Upper lobe of left lung (tissue), 4 donors: ENCODE measurements around the gene INO80E.

Source experiments
- CTCF ChIP-seq, 6 experiments: fragments of 450-650 bp in 4 of 6; fragments of 200-600 bp in 2 of 6; sonication (generic) in 2 of 6; IDR thresholded peaks; one replicate each; pipeline ENCODE4 v1.5.1; 2016 to 2019; ENCODE audit warnings: antibody characterized with exemption in 6 of 6
- EP300 ChIP-seq, 4 donors: sonication (generic); formaldehyde crosslinking; IDR thresholded peaks; one replicate each; pipeline ENCODE4 v1.5.1; 2017; ENCODE audit warnings: antibody characterized with exemption in 4 of 4, control low read depth in 2 of 4
- POLR2A ChIP-seq, 4 donors: fragments of 450-650 bp; IDR thresholded peaks; one replicate each; pipeline ENCODE4 v1.5.1; 2016 to 2017; ENCODE audit warnings: antibody characterized with exemption in 4 of 4, mild to moderate bottlenecking in 2 of 4
- POLR2AphosphoS5 ChIP-seq, 2 donors: sonication (generic); formaldehyde crosslinking; IDR thresholded peaks; one replicate each; pipeline ENCODE4 v1.5.1; 2017; ENCODE audit warnings: antibody characterized with exemption in 2 of 2

GRCh38 chr16:29994600-29995323 is 1.3 kb upstream of the INO80E start:
- TF ChIP-seq CTCF (IDR thresholded peaks at IDR 0.05): no peak
- no peak for TF ChIP-seq POLR2A (IDR thresholded peaks at IDR 0.05)
- no peak for TF ChIP-seq POLR2AphosphoS5 (IDR thresholded peaks at IDR 0.05)
- no peak for TF ChIP-seq EP300 (IDR thresholded peaks at IDR 0.05)
